CD4-positive, alpha-beta T cell (primary cell): ENCODE data around the gene PPARG. TPM values are rescaled to one million over a fixed set of nuclear protein-coding genes. Genes with fewer than 3 reads are reported as not detected.
A peak's percentile ranks its signal among the peaks of the same experiment; 100 is the strongest.

Experiments used
- ATAC-seq: fragments of 200-7000 bp; cut with Tn5 transposase; one replicate; pipeline ENCODE4 v1.10.0; 2022; ENCODE audit warnings: mild to moderate bottlenecking; ENCODE audit not compliant: poor library complexity
- CTCF ChIA-PET: fragments of 350-600 bp; sonication (Branson Sonifier 250); formaldehyde crosslinking; loops from one replicate; lab custom pipeline; 2021; ENCODE audit warnings: antibody characterized with exemption, inconsistent platforms; lab: Charles Lee
- POLR2A ChIA-PET: fragments of 350-600 bp; sonication (Branson Sonifier 250); formaldehyde crosslinking; loops from one replicate; lab custom pipeline; 2021; ENCODE audit warnings: antibody characterized with exemption, inconsistent platforms; lab: Charles Lee
- DNase-seq, 14 experiments: peaks; one replicate each; pipeline ENCODE4 v3.0.0-alpha.2; 2013 to 2020; ENCODE audit warnings: mixed read lengths in 2 of 14
- H3K27ac ChIP-seq, 2 donors: one replicate each; pipeline versions ENCODE4 v1.5.1 to v1.7.0; 2013; ENCODE audit warnings: low read length in 2 of 2, low read depth in 1 of 2, mild to moderate bottlenecking in 1 of 2
- H3K27me3 ChIP-seq, 2 experiments: 1 replicate in 1 of 2; 2 replicates in 1 of 2; pipeline versions ENCODE4 v1.6.1 to v1.7.0; 2013; ENCODE audit warnings: low read length in 2 of 2, control low read depth in 1 of 2, mild to moderate bottlenecking in 1 of 2, moderate library complexity in 1 of 2; ENCODE audit not compliant: insufficient read depth in 2 of 2, control insufficient read depth in 1 of 2
- H3K36me3 ChIP-seq: one replicate; pipeline ENCODE4 v1.6.1; 2013; ENCODE audit warnings: low read length, control low read depth; ENCODE audit not compliant: insufficient read depth
- H3K4me1 ChIP-seq: one replicate; pipeline ENCODE4 v1.6.1; 2013; ENCODE audit warnings: low read length, control low read depth; ENCODE audit not compliant: insufficient read depth
- H3K4me3 ChIP-seq: one replicate; pipeline ENCODE4 v1.5.1; 2013; ENCODE audit warnings: mild to moderate bottlenecking, low read length, moderate library complexity
- H3K9me3 ChIP-seq, 2 experiments: 1 replicate in 1 of 2; 2 replicates in 1 of 2; pipeline versions ENCODE4 v1.6.1 to v1.7.0; 2013; ENCODE audit warnings: low read length in 2 of 2, mild to moderate bottlenecking in 2 of 2, control low read depth in 1 of 2, moderate library complexity in 1 of 2; ENCODE audit not compliant: control insufficient read depth in 1 of 2, insufficient read depth in 1 of 2
- H3K27ac Mint-ChIP-seq: one replicate; pipeline ENCODE4 v1.8.0; 2020; ENCODE audit warnings: mixed read lengths
- H3K27me3 Mint-ChIP-seq: one replicate; pipeline ENCODE4 v1.8.0; 2021; ENCODE audit warnings: mixed read lengths
- H3K36me3 Mint-ChIP-seq: one replicate; pipeline ENCODE4 v1.8.0; 2021; ENCODE audit warnings: low read depth, mixed read lengths
- H3K4me1 Mint-ChIP-seq: one replicate; pipeline ENCODE4 v1.8.0; 2021; ENCODE audit warnings: low read depth, mixed read lengths
- H3K4me3 Mint-ChIP-seq: one replicate; pipeline ENCODE4 v1.8.0; 2020; ENCODE audit warnings: mild to moderate bottlenecking, mixed read lengths
- H3K9me3 Mint-ChIP-seq: one replicate; pipeline ENCODE4 v1.8.0; 2020; ENCODE audit warnings: mixed read lengths
- intact Hi-C, 2 experiments: fragments of 100-400 bp; cut with DNase I in 1 of 2; cut with micrococcal nuclease in 1 of 2; formaldehyde crosslinking; loops; one replicate each; pipeline versions ENCODE4 v1.15.1 to v1.9.0; 2023 to 2025; cut with DNase I, micrococcal nuclease
- total RNA-seq, 174 experiments: library from RNA in 2 of 174; stranded (reverse) in 2 of 174; gene quantifications; one replicate each; pipeline ENCODE4 v1.2.3 and lab custom pipeline; 2021 to 2026
- TF ChIP-seq, protein P1 (sequence below): fragments of 200-600 bp; IDR thresholded peaks from one replicate; pipeline ENCODE4 v1.8.0; 2022; ENCODE audit warnings: antibody characterized with exemption, mild to moderate bottlenecking

The PPARG gene
- total RNA-seq, 2 experiments from 2014 or later, result 0.27 to 0.75 TPM

DNA sequence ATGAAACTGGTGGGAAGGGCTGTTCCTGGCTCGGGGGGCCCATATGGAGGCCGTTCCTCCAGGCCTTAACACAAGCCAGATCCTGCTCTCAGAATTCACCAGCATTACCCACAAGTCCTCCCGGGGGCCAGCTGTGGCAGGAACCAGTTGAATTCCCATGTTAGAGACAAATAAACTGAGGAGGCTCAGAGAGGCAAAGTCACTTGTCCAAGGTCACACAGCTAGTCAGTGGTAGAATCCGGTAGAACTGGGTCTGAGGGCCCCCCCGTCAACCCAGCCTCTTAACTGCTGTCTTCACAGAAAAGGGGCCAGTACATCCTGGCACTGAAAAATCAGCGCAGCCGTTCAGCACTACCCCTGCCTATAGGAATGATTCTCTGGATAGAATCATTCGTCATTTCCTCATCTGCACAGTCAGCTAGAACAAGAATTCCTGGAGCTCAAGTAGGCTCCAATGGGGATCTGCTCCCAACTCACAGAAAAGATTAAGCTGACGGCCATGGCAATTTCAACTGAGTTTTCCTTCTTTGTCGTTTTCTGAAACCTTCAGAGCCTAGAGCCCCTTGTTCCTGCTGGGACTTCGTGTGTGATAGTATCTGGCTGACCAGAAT is 183.2 kb downstream of the PPARG start:
- TF ChIP-seq, protein P1, sequence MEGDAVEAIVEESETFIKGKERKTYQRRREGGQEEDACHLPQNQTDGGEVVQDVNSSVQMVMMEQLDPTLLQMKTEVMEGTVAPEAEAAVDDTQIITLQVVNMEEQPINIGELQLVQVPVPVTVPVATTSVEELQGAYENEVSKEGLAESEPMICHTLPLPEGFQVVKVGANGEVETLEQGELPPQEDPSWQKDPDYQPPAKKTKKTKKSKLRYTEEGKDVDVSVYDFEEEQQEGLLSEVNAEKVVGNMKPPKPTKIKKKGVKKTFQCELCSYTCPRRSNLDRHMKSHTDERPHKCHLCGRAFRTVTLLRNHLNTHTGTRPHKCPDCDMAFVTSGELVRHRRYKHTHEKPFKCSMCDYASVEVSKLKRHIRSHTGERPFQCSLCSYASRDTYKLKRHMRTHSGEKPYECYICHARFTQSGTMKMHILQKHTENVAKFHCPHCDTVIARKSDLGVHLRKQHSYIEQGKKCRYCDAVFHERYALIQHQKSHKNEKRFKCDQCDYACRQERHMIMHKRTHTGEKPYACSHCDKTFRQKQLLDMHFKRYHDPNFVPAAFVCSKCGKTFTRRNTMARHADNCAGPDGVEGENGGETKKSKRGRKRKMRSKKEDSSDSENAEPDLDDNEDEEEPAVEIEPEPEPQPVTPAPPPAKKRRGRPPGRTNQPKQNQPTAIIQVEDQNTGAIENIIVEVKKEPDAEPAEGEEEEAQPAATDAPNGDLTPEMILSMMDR, result no peak
- Histone ChIP-seq H3K36me3 (no peaks in the 10 kb centered on the region), H3K27ac (no peak overlapping the region), H3K27me3 (no peaks in the 10 kb centered on the region), H3K9me3 (no peaks in the 10 kb centered on the region), H3K4me1 (peaks cover 12% of the 10 kb centered on the region), H3K4me3 (no peak overlapping the region)
- Mint-ChIP-seq H3K9me3 (no peaks in the 10 kb centered on the region), H3K4me3 (no peak overlapping the region), H3K27ac (no peak overlapping the region), H3K36me3 (no peaks in the 10 kb centered on the region), H3K27me3 (no peaks in the 10 kb centered on the region), H3K4me1 (peaks cover 11% of the 10 kb centered on the region)
- ATAC-seq (no peak), DNase-seq (no peak)
- POLR2A ChIA-PET, result interaction anchor here (1.5 kb wide), 1 partner anchor 192 kb away, joined by 3 read pairs; the partner anchor contains the start of gene RAF1
- intact Hi-C loops, result no loop called here
- CTCF ChIA-PET, result no interaction called here

DNA sequence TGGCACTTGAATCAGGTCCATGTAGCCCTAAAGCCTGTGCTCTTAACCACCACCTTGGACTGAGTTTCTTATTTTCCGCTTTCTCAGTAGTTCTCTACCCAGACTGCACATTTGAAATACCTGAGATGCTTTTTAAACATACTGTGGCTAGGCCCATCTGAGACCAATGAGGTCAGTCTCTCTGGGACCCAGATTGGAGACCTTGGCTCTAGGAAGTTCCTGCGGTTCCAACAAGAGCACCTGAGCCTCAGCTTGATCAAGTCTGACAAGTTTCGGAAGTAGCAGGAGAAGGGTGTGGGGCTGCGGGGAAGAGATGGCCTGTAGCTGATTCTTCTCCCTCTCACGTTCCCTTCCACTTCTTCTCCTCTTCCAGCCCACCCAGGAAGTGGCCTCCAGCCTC is 183.9 kb downstream of the PPARG start:
- ATAC-seq (no peak), DNase-seq (no peak)
- Histone ChIP-seq H3K4me3 (no peak overlapping the region), H3K9me3 (no peaks in the 10 kb centered on the region), H3K36me3 (no peaks in the 10 kb centered on the region), H3K4me1 (peaks cover 12% of the 10 kb centered on the region), H3K27ac (no peak overlapping the region), H3K27me3 (no peaks in the 10 kb centered on the region)
- TF ChIP-seq, protein P1, result no peak
- Mint-ChIP-seq H3K4me3 (no peak overlapping the region), H3K4me1 (peaks cover 11% of the 10 kb centered on the region), H3K9me3 (no peaks in the 10 kb centered on the region), H3K27ac (no peak overlapping the region), H3K27me3 (no peaks in the 10 kb centered on the region), H3K36me3 (no peaks in the 10 kb centered on the region)
- intact Hi-C loops, result no loop called here
- ChIA-PET POLR2A (interaction anchor here (1.5 kb wide), 1 partner anchor 191 kb away, joined by 3 read pairs; the partner anchor contains the start of gene RAF1), CTCF (no interaction called here)

DNA sequence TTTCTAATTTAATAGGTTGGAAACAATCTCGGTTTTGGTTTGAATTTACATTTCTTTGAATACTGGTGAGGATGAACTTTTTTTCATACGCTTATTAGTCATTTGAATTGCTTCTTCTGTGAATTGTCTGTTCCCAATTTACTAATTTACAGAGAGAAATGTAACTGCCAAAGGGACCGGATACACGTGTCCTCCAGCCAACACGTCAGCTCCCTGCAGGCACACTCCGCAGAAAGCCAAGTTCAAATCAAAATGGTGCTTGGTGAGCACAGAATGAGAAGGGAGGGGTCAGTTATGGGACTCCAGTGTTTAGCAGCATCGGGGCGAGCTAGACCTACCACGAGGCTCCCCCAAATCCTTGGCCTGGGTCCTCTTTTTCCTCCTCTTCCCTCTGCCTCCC is 184.6 kb downstream of the PPARG start:
- DNase-seq, result peak in 1 of 14 experiments; percentile 14
- TF ChIP-seq, protein P1, result no peak
- Histone ChIP-seq H3K4me1 (peaks cover 12% of the 10 kb centered on the region), H3K27me3 (no peaks in the 10 kb centered on the region), H3K9me3 (no peaks in the 10 kb centered on the region), H3K36me3 (no peaks in the 10 kb centered on the region), H3K27ac (no peak overlapping the region), H3K4me3 (no peak overlapping the region)
- no peaks in the 10 kb centered on the region for H3K27me3 Mint-ChIP-seq
- no peak overlapping the region for H3K27ac Mint-ChIP-seq
- ChIA-PET POLR2A (no interaction called here), CTCF (interaction anchor here (0.6 kb wide), 1 partner anchor 239 kb away, joined by 3 read pairs; no protein-coding TSS in a partner anchor)
- no peak for ATAC-seq
- H3K4me1 Mint-ChIP-seq, result peaks cover 11% of the 10 kb centered on the region
- H3K9me3 Mint-ChIP-seq, result no peaks in the 10 kb centered on the region
- no peak overlapping the region for H3K4me3 Mint-ChIP-seq
- H3K36me3 Mint-ChIP-seq, result no peaks in the 10 kb centered on the region
- intact Hi-C loops, result no loop called here
